IMR-90 (cell line): ENCODE results near the gene HIVEP3. TPM values are rescaled to one million over a fixed set of nuclear protein-coding genes. Genes with fewer than 3 reads are reported as not detected.

ENCODE experiments used
- ATAC-seq: fragments of 200-7000 bp; cut with Tn5 transposase; 2 replicates; pipeline ENCODE4 v1.9.1; 2020; ENCODE audit warnings: low read depth, mild to moderate bottlenecking, moderate library complexity
- BruUV-seq: library from RNA; stranded (reverse); fragments of 400-500 nt; replicated peaks from 2 replicates; lab custom pipeline; 2021; lab: Mats Ljungman, UMichigan
- CTCF ChIA-PET: fragments of 300-600 bp; formaldehyde crosslinking; extraction: SDS; loops from one replicate; lab custom pipeline; 2021; ENCODE audit warnings: antibody characterized with exemption; lab: Yijun Ruan, JAX
- POLR2A ChIA-PET: fragments of 300-600 bp; sonication (Branson Sonifier 250); formaldehyde crosslinking; loops from one replicate; lab custom pipeline; 2022; ENCODE audit warnings: antibody characterized with exemption; ENCODE audit not compliant: unreplicated experiment; lab: Charles Lee
- DNase-seq: peaks from one replicate; pipeline ENCODE4 v3.0.0; 2013
- H2AFZ ChIP-seq: replicated peaks from 2 replicates; pipeline ENCODE3; 2013; ENCODE audit warnings: low read length, mild to moderate bottlenecking; ENCODE audit not compliant: poor library complexity
- H2AK5ac ChIP-seq: 2 replicates; pipeline ENCODE4 v1.6.1; 2013; ENCODE audit warnings: low read depth, low read length, inconsistent platforms
- H2AK9ac ChIP-seq: replicated peaks from 2 replicates; pipeline ENCODE3; 2013; ENCODE audit warnings: mild to moderate bottlenecking, low read depth, low read length, moderate library complexity; ENCODE audit not compliant: poor library complexity
- H2BK120ac ChIP-seq: 2 replicates; pipeline ENCODE4 v1.6.1; 2013; ENCODE audit warnings: low read depth, low read length, inconsistent platforms
- H2BK15ac ChIP-seq: 3 replicates; pipeline ENCODE4 v1.6.1; 2013; ENCODE audit warnings: low read depth, low read length, inconsistent platforms
- H2BK20ac ChIP-seq: 2 replicates; pipeline ENCODE4 v1.6.1; 2013; ENCODE audit warnings: low read depth, mild to moderate bottlenecking, inconsistent platforms, low read length, moderate library complexity
- H2BK5ac ChIP-seq: 2 replicates; pipeline ENCODE4 v1.6.1; 2013; ENCODE audit warnings: mild to moderate bottlenecking, low read depth, low read length, inconsistent platforms; ENCODE audit not compliant: poor library complexity, severe bottlenecking
- H3K14ac ChIP-seq: replicated peaks from 2 replicates; pipeline ENCODE4 v1.6.1; 2013; ENCODE audit warnings: low read depth, low read length, inconsistent platforms
- H3K18ac ChIP-seq: 2 replicates; pipeline ENCODE4 v1.6.1; 2013; ENCODE audit warnings: low read depth, low read length, control low read depth
- H3K23ac ChIP-seq: 2 replicates; pipeline ENCODE4 v1.6.1; 2013; ENCODE audit warnings: low read depth, low read length, inconsistent platforms
- H3K27ac ChIP-seq: 2 replicates; pipeline ENCODE4 v1.5.1; 2013; ENCODE audit warnings: mild to moderate bottlenecking, control low read depth, low read length; ENCODE audit not compliant: insufficient read depth
- H3K27me3 ChIP-seq: 2 replicates; pipeline ENCODE4 v1.6.1; 2013; ENCODE audit warnings: low read length; ENCODE audit not compliant: control insufficient read depth, insufficient read depth
- H3K36me3 ChIP-seq: 2 replicates; pipeline ENCODE4 v1.6.1; 2013; ENCODE audit warnings: low read length, mixed read lengths; ENCODE audit not compliant: control insufficient read depth, insufficient read depth
- H3K4ac ChIP-seq: 2 replicates; pipeline ENCODE4 v1.6.1; 2013; ENCODE audit warnings: low read depth, low read length, inconsistent platforms
- H3K4me1 ChIP-seq: 2 replicates; pipeline ENCODE4 v1.6.1; 2013; ENCODE audit warnings: low read length, mixed read lengths; ENCODE audit not compliant: control insufficient read depth, insufficient read depth
- H3K4me2 ChIP-seq: 2 replicates; pipeline ENCODE4 v1.6.1; 2013; ENCODE audit warnings: low read depth, mild to moderate bottlenecking, control low read depth, low read length, moderate library complexity
- H3K4me3 ChIP-seq: 2 replicates; pipeline ENCODE4 v1.5.1; 2013; ENCODE audit warnings: low read depth, mild to moderate bottlenecking, control low read depth, low read length, moderate library complexity; ENCODE audit not compliant: insufficient read depth
- H3K56ac ChIP-seq: 2 replicates; pipeline ENCODE4 v1.6.1; 2013; ENCODE audit warnings: low read length, inconsistent platforms; ENCODE audit not compliant: insufficient read depth; ENCODE audit errors: extremely low read depth
- H3K79me1 ChIP-seq, 2 experiments: 2 replicates each; pipeline ENCODE4 v1.6.1; 2013; ENCODE audit warnings: low read length in 2 of 2, inconsistent platforms in 1 of 2, low read depth in 1 of 2
- H3K9ac ChIP-seq: 2 replicates; pipeline ENCODE4 v1.6.1; 2013; ENCODE audit warnings: low read depth, low read length, control low read depth
- H3K9me1 ChIP-seq: 2 replicates; pipeline ENCODE4 v1.6.1; 2013; ENCODE audit warnings: low read length, inconsistent platforms; ENCODE audit not compliant: insufficient read depth
- H3K9me3 ChIP-seq: 2 replicates; pipeline ENCODE4 v1.6.1; 2013; ENCODE audit warnings: low read length; ENCODE audit not compliant: control insufficient read depth, insufficient read depth
- H4K20me1 ChIP-seq: 2 replicates; pipeline ENCODE4 v1.6.1; 2013; ENCODE audit warnings: low read length, inconsistent platforms; ENCODE audit not compliant: insufficient read depth
- H4K5ac ChIP-seq: 2 replicates; pipeline ENCODE4 v1.6.1; 2013; ENCODE audit warnings: mild to moderate bottlenecking, low read depth, low read length, control low read depth
- H4K8ac ChIP-seq, 2 experiments: 2 replicates each; pipeline ENCODE4 v1.6.1; 2013; ENCODE audit warnings: low read depth in 2 of 2, low read length in 2 of 2, control low read depth in 1 of 2, inconsistent platforms in 1 of 2
- H4K91ac ChIP-seq: 2 replicates; pipeline ENCODE4 v1.6.1; 2013; ENCODE audit warnings: low read depth, low read length, inconsistent platforms; ENCODE audit not compliant: insufficient read depth
- CHD1 ChIP-seq: IDR thresholded peaks from 2 replicates; pipeline ENCODE4 v1.6.1; 2012; ENCODE audit warnings: low read depth, low read length, improper control_type of control experiment
- MAFK ChIP-seq: IDR thresholded peaks from 2 replicates; pipeline ENCODE4 v1.6.1; 2012; ENCODE audit warnings: low read depth, low read length, improper control_type of control experiment
- MAZ ChIP-seq: IDR thresholded peaks from 2 replicates; pipeline ENCODE4 v1.6.1; 2012; ENCODE audit warnings: low read depth, mild to moderate bottlenecking, low read length, improper control_type of control experiment, moderate library complexity, borderline replicate concordance
- MXI1 ChIP-seq: IDR thresholded peaks from 2 replicates; pipeline ENCODE4 v1.6.1; 2012; ENCODE audit warnings: low read depth, mild to moderate bottlenecking, low read length, moderate library complexity, borderline replicate concordance
- NFE2L2 ChIP-seq: fragments of 150-350 bp; IDR thresholded peaks from 2 replicates; pipeline ENCODE4 v1.6.1; 2016; ENCODE audit warnings: low read depth, mild to moderate bottlenecking, low read length
- RCOR1 ChIP-seq: IDR thresholded peaks from 2 replicates; pipeline ENCODE4 v1.6.1; 2012; ENCODE audit warnings: mild to moderate bottlenecking, low read length, improper control_type of control experiment; ENCODE audit not compliant: insufficient replicate concordance
- RFX5 ChIP-seq: IDR thresholded peaks from 2 replicates; pipeline ENCODE4 v1.8.0; 2012; ENCODE audit warnings: low read depth, mild to moderate bottlenecking, low read length, moderate library complexity
- WGBS, 2 experiments: methylation state at CpG; one replicate each; pipeline versions ENCODE4 v1.1.5 to v1.1.7; 2013; ENCODE audit warnings: missing lambda C conversion rate in 2 of 2; ENCODE audit not compliant: insufficient read length in 1 of 2; ENCODE audit errors: extremely low coverage in 2 of 2; 5-methylcytosine and 5-hydroxymethylcytosine counted together
- dilution Hi-C: fragments of 300-500 bp; cut with HindIII; formaldehyde crosslinking; loops from one replicate; pipeline ENCODE4 v1.14.3; 2018; ENCODE audit warnings: low sequenced_read_pairs; ENCODE audit not compliant: unreplicated experiment
- in situ Hi-C: fragments of 300-500 bp; cut with MboI; formaldehyde crosslinking; loops from 3 replicates; pipeline ENCODE4 v1.14.3; 2019; ENCODE audit warnings: low sequenced_read_pairs, inconsistent platforms, mixed read lengths
- intact Hi-C: fragments of 100-400 bp; cut with micrococcal nuclease; formaldehyde crosslinking; loops from 2 replicates; pipeline ENCODE4 v1.10.0; 2022
- polyA plus RNA-seq, 3 experiments: library from polyadenylated mRNA; depleted of rRNA; stranded (reverse); fragments of >200 nt; gene quantifications; 2 replicates each; pipeline ENCODE4 v1.2.3, GENCODE V29; 2012; ENCODE audit warnings: low replicate concordance in 1 of 3
- total RNA-seq: library from RNA; depleted of rRNA; stranded (reverse); fragments of >200 nt; gene quantifications from 2 replicates; pipeline ENCODE4 v1.2.3, GENCODE V29; 2012

Gene HIVEP3
- total and polyA plus RNA-seq, 2 of the 4 experiments (the other 2 are of a cell fraction): 1.4 to 4.0 TPM

- dilution Hi-C loops: no loop called here
These were observed 271.2 kb downstream of the HIVEP3 start for GRCh38 chr1:41647221-41648135.

More at GRCh38 chr1:41647221-41648135, 271.2 kb downstream of the HIVEP3 start:
- no peaks in the 10 kb centered on the region for H4K20me1 ChIP-seq
- no peak overlapping the region for H3K23ac ChIP-seq
- no peak overlapping the region for H2BK15ac ChIP-seq
- intact Hi-C loops (no loop called here), in situ Hi-C loops (no loop called here)
- DNase-seq (no peak), ATAC-seq (no peak)
- H3K79me1 ChIP-seq: peaks cover 23 to 32% of the 10 kb centered on the region in 2 experiments
- H3K4me2 ChIP-seq: no peak overlapping the region
- H3K4me3 ChIP-seq: no peak overlapping the region
- ChIA-PET POLR2A (no interaction called here), CTCF (no interaction called here)
- H2AK9ac ChIP-seq: peak overlapping the region; percentile 45
- no peak overlapping the region for H3K4ac ChIP-seq
- H3K56ac ChIP-seq: no peak overlapping the region
- H4K5ac ChIP-seq: no peak overlapping the region
- no peaks in the 10 kb centered on the region for H3K9me3 ChIP-seq
- no peak overlapping the region for H4K8ac ChIP-seq
- no CpG with 5 or more reads among the region's 4 CpGs for WGBS, 2 experiments
- H3K27me3 ChIP-seq: no peaks in the 10 kb centered on the region
- peaks cover 12% of the 10 kb centered on the region; the same call in 1 of the 2 replicates for H3K9me1 ChIP-seq
- no peaks in the 10 kb centered on the region for H3K36me3 ChIP-seq
- no peak overlapping the region for H2AK5ac ChIP-seq
- H4K91ac ChIP-seq: no peak overlapping the region
- no TSS peak for BruUV-seq
- TF ChIP-seq MAZ (no peak), RFX5 (no peak), MXI1 (no peak), MAFK (no peak), CHD1 (no peak), RCOR1 (no peak), NFE2L2 (no peak)
- H3K18ac ChIP-seq: no peak overlapping the region
- H3K4me1 ChIP-seq: peaks cover 5% of the 10 kb centered on the region
- no peak overlapping the region for H2BK120ac ChIP-seq
- no peak overlapping the region for H3K9ac ChIP-seq
- no peak overlapping the region for H3K27ac ChIP-seq
- H2BK20ac ChIP-seq: no peak overlapping the region
- H2BK5ac ChIP-seq: no peak overlapping the region
- H2AFZ ChIP-seq: no peak overlapping the region
- H3K14ac ChIP-seq: no peak overlapping the region
